ENCODE results near the gene NRDE2.

The NRDE2 gene

GRCh38 chr14:90274019-90274418 is 57.7 kb downstream of the NRDE2 start:
- H3K36me3 ChIP-seq (replicated peaks; ENCODE audit: low read depth, low read length) = peaks cover 41% of the 10 kb centered on the region
- no peak overlapping the region for H3K4me2 ChIP-seq (ENCODE audit: low read length)
- TF ChIP-seq EZH2phosphoT487 (IDR thresholded peaks at IDR 0.05; ENCODE audit: low read depth) (no peak), CTCF (IDR thresholded peaks at IDR 0.05; ENCODE audit: low read depth, low read length) (no peak)
- no peaks in the 10 kb centered on the region for H3K79me2 ChIP-seq (ENCODE audit: low read length)
- H3K27me3 ChIP-seq (ENCODE audit: low read depth, low read length) = no peaks in the 10 kb centered on the region
- no peaks in the 10 kb centered on the region for H3K4me1 ChIP-seq (ENCODE audit: low read length)
- H3K4me3 ChIP-seq (ENCODE audit: low read length) = no peak overlapping the region
- no peak overlapping the region for H3K27ac ChIP-seq (ENCODE audit: low read length)
- H4K20me1 ChIP-seq (ENCODE audit: insufficient read depth, low read length) = no peaks in the 10 kb centered on the region; the same call in 1 of the 2 replicates
- H3K9me3 ChIP-seq (ENCODE audit: insufficient read depth, low read length) = no peaks in the 10 kb centered on the region
- no peak overlapping the region for H3K9ac ChIP-seq (ENCODE audit: low read length)
- no peak overlapping the region for H2AFZ ChIP-seq (ENCODE audit: low read depth, low read length)

DNA sequence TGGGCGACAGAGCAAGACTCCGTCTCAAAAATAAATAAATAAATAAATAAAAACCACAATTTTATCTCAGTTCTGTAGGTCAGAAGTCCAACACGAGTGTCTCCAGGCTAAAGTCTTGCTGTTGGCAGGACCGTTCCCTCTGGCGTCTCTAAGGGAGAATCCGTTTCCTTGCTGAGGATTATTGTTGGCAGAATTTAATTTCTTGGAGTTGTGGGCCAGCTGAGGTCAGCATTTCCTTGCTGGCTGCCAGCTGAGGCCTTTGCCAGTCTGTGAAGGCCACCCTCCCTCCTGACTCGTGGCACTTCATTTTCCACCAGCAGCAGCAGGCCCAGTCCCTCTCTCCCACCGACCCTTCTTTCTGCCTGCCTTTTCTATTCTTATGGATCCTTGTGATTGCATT is 58.2 kb downstream of the NRDE2 start:
- Histone ChIP-seq H3K9ac (ENCODE audit: low read length) (no peak overlapping the region), H3K4me3 (ENCODE audit: low read length) (no peak overlapping the region), H3K27ac (ENCODE audit: low read length) (no peak overlapping the region), H3K9me3 (ENCODE audit: insufficient read depth, low read length) (no peaks in the 10 kb centered on the region), H3K4me1 (ENCODE audit: low read length) (no peaks in the 10 kb centered on the region), H4K20me1 (ENCODE audit: insufficient read depth, low read length) (no peaks in the 10 kb centered on the region; the same call in none of the 2 replicates), H3K36me3 (replicated peaks; ENCODE audit: low read depth, low read length) (peaks cover 45% of the 10 kb centered on the region), H2AFZ (ENCODE audit: low read depth, low read length) (no peak overlapping the region), H3K4me2 (ENCODE audit: low read length) (no peak overlapping the region), H3K27me3 (ENCODE audit: low read depth, low read length) (no peaks in the 10 kb centered on the region), H3K79me2 (ENCODE audit: low read length) (no peaks in the 10 kb centered on the region)
- TF ChIP-seq CTCF (IDR thresholded peaks at IDR 0.05; ENCODE audit: low read depth, low read length) = no peak
- TF ChIP-seq EZH2phosphoT487 (IDR thresholded peaks at IDR 0.05; ENCODE audit: low read depth) = no peak

GRCh38 chr14:90272523-90272922 is 59.2 kb downstream of the NRDE2 start:
- H3K27ac ChIP-seq (ENCODE audit: low read length) = no peak overlapping the region
- H4K20me1 ChIP-seq (ENCODE audit: insufficient read depth, low read length) = no peaks in the 10 kb centered on the region; the same call in none of the 2 replicates
- H3K9ac ChIP-seq (ENCODE audit: low read length) = no peak overlapping the region
- no peaks in the 10 kb centered on the region for H3K27me3 ChIP-seq (ENCODE audit: low read depth, low read length)
- H3K79me2 ChIP-seq (ENCODE audit: low read length) = no peaks in the 10 kb centered on the region
- H3K9me3 ChIP-seq (ENCODE audit: insufficient read depth, low read length) = no peaks in the 10 kb centered on the region
- no peak overlapping the region for H2AFZ ChIP-seq (ENCODE audit: low read depth, low read length)
- H3K4me1 ChIP-seq (ENCODE audit: low read length) = no peaks in the 10 kb centered on the region
- H3K36me3 ChIP-seq (replicated peaks; ENCODE audit: low read depth, low read length) = peaks cover 51% of the 10 kb centered on the region
- no peak overlapping the region for H3K4me2 ChIP-seq (ENCODE audit: low read length)
- TF ChIP-seq EZH2phosphoT487 (IDR thresholded peaks at IDR 0.05; ENCODE audit: low read depth) = no peak
- no peak overlapping the region for H3K4me3 ChIP-seq (ENCODE audit: low read length)

DNA sequence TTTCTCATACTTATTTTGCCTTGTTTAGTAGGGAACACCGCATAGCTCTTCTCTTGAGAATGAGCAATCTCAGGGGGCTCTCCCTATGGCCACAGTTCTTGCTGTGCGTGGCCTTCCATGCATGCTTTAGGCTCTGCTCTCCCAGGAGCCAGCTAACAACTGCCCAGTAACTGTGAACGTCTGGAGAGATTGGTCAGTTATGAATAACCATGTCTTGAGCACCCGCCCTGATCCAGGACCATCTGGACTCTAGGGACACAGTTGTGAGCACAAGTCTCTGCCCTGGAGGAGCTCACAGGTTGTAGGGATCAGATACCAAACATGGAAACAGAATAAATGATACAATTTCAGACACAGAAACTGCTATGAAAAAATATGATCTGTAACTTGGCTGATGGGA is 63.3 kb downstream of the NRDE2 start:
- Histone ChIP-seq H4K20me1 (ENCODE audit: insufficient read depth, low read length) (no peaks in the 10 kb centered on the region; the same call in 1 of the 2 replicates), H3K36me3 (replicated peaks; ENCODE audit: low read depth, low read length) (peaks cover 59% of the 10 kb centered on the region), H3K4me3 (ENCODE audit: low read length) (no peak overlapping the region), H3K79me2 (ENCODE audit: low read length) (no peaks in the 10 kb centered on the region), H2AFZ (ENCODE audit: low read depth, low read length) (no peak overlapping the region), H3K9me3 (ENCODE audit: insufficient read depth, low read length) (no peaks in the 10 kb centered on the region), H3K9ac (ENCODE audit: low read length) (no peak overlapping the region), H3K4me1 (ENCODE audit: low read length) (peaks cover 6% of the 10 kb centered on the region; the same call in 1 of the 2 replicates), H3K27ac (ENCODE audit: low read length) (no peak overlapping the region), H3K4me2 (ENCODE audit: low read length) (no peak overlapping the region), H3K27me3 (ENCODE audit: low read depth, low read length) (no peaks in the 10 kb centered on the region)
- no peak for TF ChIP-seq CTCF (IDR thresholded peaks at IDR 0.05; ENCODE audit: low read depth, low read length)
- no peak for TF ChIP-seq EZH2phosphoT487 (IDR thresholded peaks at IDR 0.05; ENCODE audit: low read depth)

Measured in OCI-LY3 (cell line).